ENCODE results near the gene TRIM29.

Gene TRIM29

GRCh38 chr11:120139316-120140069, 1.6 kb upstream of the TRIM29 start:
- DNase-seq (ENCODE audit: low read depth in 4 of 4, low spot score in 1 of 4), result no peak

- no peak for DNase-seq (ENCODE audit: low read depth in 4 of 4, low spot score in 1 of 4)
Measured at GRCh38 chr11:120137187-120137610, 714 bp downstream of the TRIM29 start.

GRCh38 chr11:120136356-120136755, 1.6 kb downstream of the TRIM29 start:
- no peak for DNase-seq (ENCODE audit: low read depth in 4 of 4, low spot score in 1 of 4)

- no peak for DNase-seq (ENCODE audit: low read depth in 4 of 4, low spot score in 1 of 4)
Measured at GRCh38 chr11:120135838-120136237, 2.1 kb downstream of the TRIM29 start.

- no peak for DNase-seq (ENCODE audit: low read depth in 4 of 4, low spot score in 1 of 4)
Measured at GRCh38 chr11:120134931-120135228, 3.0 kb downstream of the TRIM29 start.

- no peak for DNase-seq (ENCODE audit: low read depth in 4 of 4, low spot score in 1 of 4)
Measured at GRCh38 chr11:120134106-120134930, 3.6 kb downstream of the TRIM29 start.

- DNase-seq (ENCODE audit: low read depth in 4 of 4, low spot score in 1 of 4), result no peak
Measured at GRCh38 chr11:120133216-120134105, 4.5 kb downstream of the TRIM29 start.

- DNase-seq (ENCODE audit: low read depth in 4 of 4, low spot score in 1 of 4), result no peak
Measured at GRCh38 chr11:120132645-120133185, 5.2 kb downstream of the TRIM29 start.

- DNase-seq (ENCODE audit: low read depth in 4 of 4, low spot score in 1 of 4), result no peak
Measured at GRCh38 chr11:120131941-120132644, 5.8 kb downstream of the TRIM29 start.

GRCh38 chr11:120130991-120131760, 6.7 kb downstream of the TRIM29 start:
- DNase-seq (ENCODE audit: low read depth in 4 of 4, low spot score in 1 of 4), result no peak

- no peak for DNase-seq (ENCODE audit: low read depth in 4 of 4, low spot score in 1 of 4)
Measured at GRCh38 chr11:120130176-120130980, 7.5 kb downstream of the TRIM29 start.

GRCh38 chr11:120129570-120129969, 8.3 kb downstream of the TRIM29 start:
- no peak for DNase-seq (ENCODE audit: low read depth in 4 of 4, low spot score in 1 of 4)

- DNase-seq (ENCODE audit: low read depth in 4 of 4, low spot score in 1 of 4), result no peak
Measured at GRCh38 chr11:120128392-120129119, 9.4 kb downstream of the TRIM29 start.

GRCh38 chr11:120127236-120127635, 10.7 kb downstream of the TRIM29 start:
- no peak for DNase-seq (ENCODE audit: low read depth in 4 of 4, low spot score in 1 of 4)

GRCh38 chr11:120126620-120127019, 11.3 kb downstream of the TRIM29 start:
- DNase-seq (ENCODE audit: low read depth in 4 of 4, low spot score in 1 of 4), result no peak

GRCh38 chr11:120125509-120125908, 12.4 kb downstream of the TRIM29 start:
- DNase-seq (ENCODE audit: low read depth in 4 of 4, low spot score in 1 of 4), result no peak

- DNase-seq (ENCODE audit: low read depth in 4 of 4, low spot score in 1 of 4), result no peak
Measured at GRCh38 chr11:120125024-120125423, 12.9 kb downstream of the TRIM29 start.

- no peak for DNase-seq (ENCODE audit: low read depth in 4 of 4, low spot score in 1 of 4)
Measured at GRCh38 chr11:120124355-120124754, 13.6 kb downstream of the TRIM29 start.

All from stimulated activated CD4-positive, alpha-beta T cell treated with anti-CD3 and anti-CD28 coated beads, Interleukin-1b, Interleukin-23, amount 100 ng/mL, for 24 hours (primary cell).